ENCODE results near the gene POR. TPM values are rescaled to one million over a fixed set of nuclear protein-coding genes. Genes with fewer than 3 reads are reported as not detected.
A peak's percentile ranks its signal among the peaks of the same experiment; 100 is the strongest.

The POR gene
- total and polyA plus RNA-seq, 2 of the 13 experiments (the other 11 are each of a cell fraction or from before 2014, with no cell fraction given), result 145 to 266 TPM

DNA sequence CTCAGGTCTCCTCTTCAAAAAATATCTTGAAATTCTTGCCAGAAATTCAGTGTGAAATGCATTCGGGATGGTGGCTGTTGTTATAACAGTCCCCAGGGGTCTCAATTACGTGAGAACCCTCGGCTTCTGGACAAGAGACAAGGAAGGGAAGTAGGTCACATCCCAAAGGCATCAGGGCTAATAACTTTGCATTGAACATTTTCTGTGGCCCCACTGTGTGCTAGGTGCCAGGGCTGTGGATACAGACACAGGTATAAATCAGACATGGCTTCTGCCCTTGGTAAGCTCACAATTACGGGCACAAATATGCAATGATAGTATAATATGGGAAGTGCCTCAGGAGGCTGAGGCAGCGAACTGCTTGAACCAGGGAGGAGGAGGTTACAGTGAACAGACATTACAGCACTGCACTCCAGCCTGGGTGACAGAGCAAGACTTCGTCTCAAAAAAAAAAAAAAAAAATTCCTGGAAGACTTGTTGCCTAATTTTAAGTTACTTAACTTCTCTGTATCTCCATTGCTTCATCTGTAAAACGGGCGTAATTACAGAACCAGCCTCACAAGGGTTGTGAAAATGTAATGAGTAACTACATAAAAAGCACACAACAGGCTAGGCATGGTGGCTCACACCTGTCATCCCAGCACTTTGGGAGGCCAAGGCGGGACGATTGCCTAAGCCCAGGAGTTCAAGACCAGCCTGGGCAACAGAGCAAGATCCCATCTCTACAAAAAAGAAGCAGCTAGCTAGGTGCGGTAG lies 38.7 kb upstream of the POR start:
- Histone ChIP-seq H3K4me3 (replicated peaks in 1 of 3; ENCODE audit: insufficient read depth in 1 of 3, low read depth in 2 of 3, low read length in 3 of 3) (no peak overlapping the region), H3K4me1 (ENCODE audit: insufficient read depth, low read length) (peaks cover 41% of the 10 kb centered on the region), H3K79me2 (ENCODE audit: insufficient read depth, low read length) (peaks cover 17% of the 10 kb centered on the region), H3K27ac (ENCODE audit: extremely low read length, insufficient read depth, low read length) (no peak overlapping the region), H3K36me3 (replicated peaks in 1 of 2; ENCODE audit: control insufficient read depth in 1 of 2, insufficient read depth in 2 of 2, low read length in 2 of 2) (peaks cover 1 to 2% of the 10 kb centered on the region in 2 experiments; a peak in 2 of 5 replicates), H3K9ac (ENCODE audit: insufficient read depth, low read depth, low read length) (no peak overlapping the region), H2AFZ (ENCODE audit: low read length) (no peak overlapping the region), H3K27me3 (ENCODE audit: control insufficient read depth in 1 of 2, insufficient read depth in 2 of 2, low read length in 2 of 2) (no peaks in the 10 kb centered on the region; a peak in 1 of 5 replicates), H3K4me2 (ENCODE audit: low read depth, low read length) (no peak overlapping the region), H4K20me1 (ENCODE audit: insufficient read depth, low read length) (no peaks in the 10 kb centered on the region), H3K9me3 (ENCODE audit: low read length) (no peaks in the 10 kb centered on the region)
- FAIRE-seq, result no peak
- CTCF ChIA-PET (ENCODE audit: low intra/inter-chr PET ratio, low total read pairs), result no interaction called here
- no TSS peak for BruUV-seq (replicated peaks)
- intact Hi-C loops (cut with micrococcal nuclease; ENCODE audit: unreplicated experiment), result no loop called here
- in situ Hi-C loops (cut with HindIII; ENCODE audit: extremely low pct_ligation_motif_present, low pct_unique_long_range_greater_than_20kb), result loop anchor here (5.0 kb wide), 2 partner anchors 41 to 86 kb away; partner anchors contain the start of gene POR
- no peak for ATAC-seq
- 78% methylated on average over 11 of the region's 11 CpGs for WGBS (ENCODE audit: low lambda C conversion rate)
- no peak for DNase-seq (ENCODE audit: low spot score)
- POLR2A ChIA-PET, result interaction anchor here (0.6 to 1.2 kb wide), 3 partner anchors 9 to 44 kb away, joined by 3 read pairs; no protein-coding TSS in a partner anchor
- TF ChIP-seq JDP2 (CRISPR knock-in tag; IDR thresholded peaks at IDR 0.05; ENCODE audit: borderline replicate concordance), result no peak
- peak; percentile 53 for TF ChIP-seq ZNF629 (CRISPR knock-in tag; conservative IDR thresholded peaks at IDR 0.05)
- peak; percentile 65 for TF ChIP-seq ZNF121 (CRISPR knock-in tag; IDR thresholded peaks at IDR 0.05)
- TF ChIP-seq IRX3 (CRISPR knock-in tag; IDR thresholded peaks at IDR 0.05; ENCODE audit: borderline replicate concordance, low read depth), result no peak
- 0 out of 2 replicates have a peak, but pooled peaks have one; percentile 11 for TF ChIP-seq BCL6 (CRISPR knock-in tag; IDR thresholded peaks at IDR 0.05)

DNA sequence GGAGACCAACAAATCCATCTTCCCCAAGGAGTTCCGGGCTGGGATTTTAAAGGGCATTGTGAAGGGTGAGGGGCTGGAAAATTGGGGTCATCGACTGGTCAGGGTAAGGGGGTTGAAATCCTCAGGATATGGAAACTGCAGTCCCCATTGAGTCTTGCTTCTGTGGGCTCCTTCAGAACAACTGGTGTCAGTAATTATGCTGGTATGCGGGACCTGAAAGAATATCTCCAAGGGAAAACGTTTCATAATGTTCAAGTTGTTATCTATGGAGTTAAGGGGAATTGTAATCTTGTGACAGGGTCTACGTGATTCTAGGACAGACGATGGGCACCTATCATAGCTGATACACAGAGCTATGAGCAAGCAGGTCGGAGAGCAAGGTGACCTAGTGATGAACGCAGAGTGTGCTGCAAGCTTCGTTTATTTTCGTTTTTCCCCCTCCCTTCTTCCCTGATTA lies 36.6 kb upstream of the POR start:
- in situ Hi-C loops (cut with HindIII; ENCODE audit: extremely low pct_ligation_motif_present, low pct_unique_long_range_greater_than_20kb), result loop anchor here (5.0 kb wide), 2 partner anchors 39 to 84 kb away; partner anchors contain the start of gene POR
- TF ChIP-seq, protein P1, sequence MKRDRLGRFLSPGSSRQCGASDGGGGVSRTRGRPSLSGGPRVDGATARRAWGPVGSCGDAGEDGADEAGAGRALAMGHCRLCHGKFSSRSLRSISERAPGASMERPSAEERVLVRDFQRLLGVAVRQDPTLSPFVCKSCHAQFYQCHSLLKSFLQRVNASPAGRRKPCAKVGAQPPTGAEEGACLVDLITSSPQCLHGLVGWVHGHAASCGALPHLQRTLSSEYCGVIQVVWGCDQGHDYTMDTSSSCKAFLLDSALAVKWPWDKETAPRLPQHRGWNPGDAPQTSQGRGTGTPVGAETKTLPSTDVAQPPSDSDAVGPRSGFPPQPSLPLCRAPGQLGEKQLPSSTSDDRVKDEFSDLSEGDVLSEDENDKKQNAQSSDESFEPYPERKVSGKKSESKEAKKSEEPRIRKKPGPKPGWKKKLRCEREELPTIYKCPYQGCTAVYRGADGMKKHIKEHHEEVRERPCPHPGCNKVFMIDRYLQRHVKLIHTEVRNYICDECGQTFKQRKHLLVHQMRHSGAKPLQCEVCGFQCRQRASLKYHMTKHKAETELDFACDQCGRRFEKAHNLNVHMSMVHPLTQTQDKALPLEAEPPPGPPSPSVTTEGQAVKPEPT (CRISPR knock-in tag; IDR thresholded peaks at IDR 0.05; ENCODE audit: low read depth), result no peak
- TF ChIP-seq, protein P2, sequence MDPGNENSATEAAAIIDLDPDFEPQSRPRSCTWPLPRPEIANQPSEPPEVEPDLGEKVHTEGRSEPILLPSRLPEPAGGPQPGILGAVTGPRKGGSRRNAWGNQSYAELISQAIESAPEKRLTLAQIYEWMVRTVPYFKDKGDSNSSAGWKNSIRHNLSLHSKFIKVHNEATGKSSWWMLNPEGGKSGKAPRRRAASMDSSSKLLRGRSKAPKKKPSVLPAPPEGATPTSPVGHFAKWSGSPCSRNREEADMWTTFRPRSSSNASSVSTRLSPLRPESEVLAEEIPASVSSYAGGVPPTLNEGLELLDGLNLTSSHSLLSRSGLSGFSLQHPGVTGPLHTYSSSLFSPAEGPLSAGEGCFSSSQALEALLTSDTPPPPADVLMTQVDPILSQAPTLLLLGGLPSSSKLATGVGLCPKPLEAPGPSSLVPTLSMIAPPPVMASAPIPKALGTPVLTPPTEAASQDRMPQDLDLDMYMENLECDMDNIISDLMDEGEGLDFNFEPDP (CRISPR knock-in tag; conservative IDR thresholded peaks at IDR 0.05), result no peak
- TF ChIP-seq, protein P3, sequence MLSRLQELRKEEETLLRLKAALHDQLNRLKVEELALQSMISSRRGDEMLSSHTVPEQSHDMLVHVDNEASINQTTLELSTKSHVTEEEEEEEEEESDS (CRISPR knock-in tag; IDR thresholded peaks at IDR 0.05; ENCODE audit: borderline replicate concordance), result 0 out of 2 replicates have a peak, but pooled peaks have one; percentile 33
- TF ChIP-seq KLF16 (CRISPR knock-in tag; IDR thresholded peaks at IDR 0.05) (peak in 1 of 2 experiments; percentile 3; a peak in 1 of 4 replicates), ZNF558 (CRISPR knock-in tag; IDR thresholded peaks at IDR 0.05; ENCODE audit: borderline replicate concordance) (no peak)

More for the DNA sequence above, 36.6 kb upstream of the POR start:
- Histone ChIP-seq H3K36me3 (replicated peaks in 1 of 2; ENCODE audit: control insufficient read depth in 1 of 2, insufficient read depth in 2 of 2, low read length in 2 of 2) (peaks cover 3 to 17% of the 10 kb centered on the region in 2 experiments; a peak in 3 of 5 replicates), H2AFZ (ENCODE audit: low read length) (no peak overlapping the region), H3K9me3 (ENCODE audit: low read length) (no peaks in the 10 kb centered on the region), H3K27ac (ENCODE audit: extremely low read length, insufficient read depth, low read length) (peak overlapping the region; percentile 35), H4K20me1 (ENCODE audit: insufficient read depth, low read length) (no peaks in the 10 kb centered on the region), H3K27me3 (ENCODE audit: control insufficient read depth in 1 of 2, insufficient read depth in 2 of 2, low read length in 2 of 2) (no peaks in the 10 kb centered on the region; a peak in 1 of 5 replicates), H3K4me1 (ENCODE audit: insufficient read depth, low read length) (peaks cover 35% of the 10 kb centered on the region), H3K4me3 (replicated peaks in 1 of 3; ENCODE audit: insufficient read depth in 1 of 3, low read depth in 2 of 3, low read length in 3 of 3) (peak overlapping the region; percentile 22 to 65 (median 40); a peak in 5 of 6 replicates), H3K9ac (ENCODE audit: insufficient read depth, low read depth, low read length) (peak overlapping the region; percentile 44; the same call in 1 of the 2 replicates), H3K4me2 (ENCODE audit: low read depth, low read length) (peak overlapping the region; percentile 95), H3K79me2 (ENCODE audit: insufficient read depth, low read length) (peaks cover 17% of the 10 kb centered on the region)
- ATAC-seq (no peak), DNase-seq (ENCODE audit: low spot score) (no peak), FAIRE-seq (no peak)
- POLR2A ChIA-PET, result interaction anchor here (1.1 to 2.3 kb wide), 5 partner anchors 28 to 170 kb away, joined by 3 to 14 read pairs (median 4); partner anchors contain the start of genes MDH2, POR and STYXL1
- CTCF ChIA-PET (ENCODE audit: low intra/inter-chr PET ratio, low total read pairs), result no interaction called here
- WGBS (ENCODE audit: low lambda C conversion rate), result 35% methylated on average over 10 of the region's 10 CpGs
- BruUV-seq (replicated peaks), result no TSS peak
- intact Hi-C loops (cut with micrococcal nuclease; ENCODE audit: unreplicated experiment), result loop anchor here (1.0 kb wide), 1 partner anchor 28 kb away; no protein-coding TSS in a partner anchor
